GM18511 (cell line): ENCODE data around the gene DALRD3.

Experiments used
- ATAC-seq: cut with Tn5 transposase; IDR thresholded peaks from one replicate; pipeline ENCODE4 v1.9.1; 2021; ENCODE audit warnings: mild to moderate bottlenecking, moderate library complexity; ENCODE audit not compliant: unreplicated experiment

DALRD3 gene

GRCh38 chr3:49006408-49007067, 11.8 kb downstream of the DALRD3 start:
- ATAC-seq: peak; percentile 11

GRCh38 chr3:49005998-49006397, 12.4 kb downstream of the DALRD3 start:
- ATAC-seq: no peak

- no peak for ATAC-seq
Measured at GRCh38 chr3:49005303-49005680, 13.1 kb downstream of the DALRD3 start.

- ATAC-seq: no peak
Measured at GRCh38 chr3:49004352-49005302, 13.8 kb downstream of the DALRD3 start.

GRCh38 chr3:49001155-49001554, 17.2 kb downstream of the DALRD3 start:
- ATAC-seq: no peak

DNA sequence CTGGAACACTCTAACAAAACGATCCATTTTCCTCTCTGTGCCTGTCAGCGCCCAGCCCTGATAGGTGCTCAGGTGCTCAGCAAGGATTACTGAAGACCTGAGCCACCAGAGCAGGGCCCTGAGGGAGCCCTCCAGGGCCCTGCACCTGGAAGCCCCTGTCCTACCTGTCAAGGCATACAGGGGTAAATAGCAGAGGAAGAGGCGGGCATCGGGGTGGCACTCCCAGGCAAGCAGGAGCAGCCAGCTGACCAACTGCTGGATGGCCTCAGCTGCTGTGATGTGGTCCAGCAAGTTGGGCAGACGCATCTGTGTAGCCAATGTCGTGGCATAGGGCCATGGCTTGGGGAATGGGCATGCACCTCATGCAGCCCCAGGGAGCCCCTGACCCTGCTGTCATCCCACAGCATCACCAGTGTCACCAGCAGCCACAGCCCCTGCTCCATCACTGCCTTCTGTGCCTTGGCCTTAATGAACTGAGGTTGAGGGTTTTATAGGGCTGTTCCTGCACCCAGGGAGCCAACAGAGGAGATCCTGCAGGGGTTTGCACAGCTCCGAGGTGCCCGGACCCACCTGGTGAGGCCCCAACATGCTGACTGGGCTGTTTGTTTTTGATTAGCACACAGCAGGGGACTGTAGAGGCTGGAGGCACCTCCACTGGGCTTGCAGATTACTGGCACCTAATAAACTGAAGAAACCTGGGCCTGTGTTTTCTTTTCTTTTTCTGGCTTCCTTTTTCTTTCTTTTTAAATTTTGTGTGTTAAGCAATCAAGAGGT, 19.1 kb downstream of the DALRD3 start:
- no peak for ATAC-seq

- no peak for ATAC-seq
Measured at GRCh38 chr3:48997714-48998637, 20.4 kb downstream of the DALRD3 start.

DNA sequence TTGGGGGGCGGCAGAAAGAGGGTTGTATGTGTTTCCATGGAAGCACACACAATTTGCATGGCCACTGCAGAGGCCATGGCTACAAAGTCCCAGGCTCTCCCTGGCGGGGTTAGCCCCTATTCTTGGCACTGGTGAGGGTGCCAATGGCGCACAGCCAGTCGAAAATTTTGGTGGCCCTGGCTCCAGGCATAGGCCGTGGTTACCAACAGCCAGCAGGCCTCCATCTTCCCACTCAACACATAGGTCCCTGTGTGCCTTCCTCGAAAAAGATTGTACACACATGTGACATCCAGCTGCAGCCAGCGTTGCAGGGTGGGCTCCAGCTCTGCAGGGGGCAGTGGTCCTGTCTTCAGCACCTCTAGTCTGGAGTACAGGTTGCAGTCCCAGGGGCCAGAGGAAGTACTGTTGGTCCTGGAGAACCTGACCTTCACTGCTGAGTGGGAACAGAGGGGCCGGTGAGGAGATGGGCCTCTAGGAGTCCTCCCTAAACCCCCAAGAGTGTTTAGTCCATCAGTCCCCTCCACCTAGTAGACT, 21.2 kb downstream of the DALRD3 start:
- no peak for ATAC-seq

GRCh38 chr3:48996640-48997039, 21.7 kb downstream of the DALRD3 start:
- no peak for ATAC-seq

DNA sequence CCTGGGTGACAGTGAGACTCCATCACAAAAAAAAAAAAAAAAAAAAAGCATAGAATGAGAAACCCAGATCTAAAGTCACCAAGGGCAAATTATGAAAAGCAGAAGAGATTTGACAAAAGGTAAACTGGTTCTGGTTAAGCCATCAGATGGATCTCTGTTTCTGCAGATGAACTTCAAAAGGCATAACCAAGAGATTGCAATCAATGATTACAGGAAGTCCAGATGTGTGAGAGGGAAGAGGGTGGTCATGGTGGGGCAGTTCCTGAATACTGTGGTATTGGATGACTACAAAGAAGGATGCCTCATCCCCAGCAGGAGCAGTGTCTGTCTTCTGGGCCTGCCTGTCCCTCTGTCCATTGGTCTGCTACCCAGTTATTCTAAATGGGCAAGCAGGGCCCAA, 24.5 kb downstream of the DALRD3 start:
- no peak for ATAC-seq

DNA sequence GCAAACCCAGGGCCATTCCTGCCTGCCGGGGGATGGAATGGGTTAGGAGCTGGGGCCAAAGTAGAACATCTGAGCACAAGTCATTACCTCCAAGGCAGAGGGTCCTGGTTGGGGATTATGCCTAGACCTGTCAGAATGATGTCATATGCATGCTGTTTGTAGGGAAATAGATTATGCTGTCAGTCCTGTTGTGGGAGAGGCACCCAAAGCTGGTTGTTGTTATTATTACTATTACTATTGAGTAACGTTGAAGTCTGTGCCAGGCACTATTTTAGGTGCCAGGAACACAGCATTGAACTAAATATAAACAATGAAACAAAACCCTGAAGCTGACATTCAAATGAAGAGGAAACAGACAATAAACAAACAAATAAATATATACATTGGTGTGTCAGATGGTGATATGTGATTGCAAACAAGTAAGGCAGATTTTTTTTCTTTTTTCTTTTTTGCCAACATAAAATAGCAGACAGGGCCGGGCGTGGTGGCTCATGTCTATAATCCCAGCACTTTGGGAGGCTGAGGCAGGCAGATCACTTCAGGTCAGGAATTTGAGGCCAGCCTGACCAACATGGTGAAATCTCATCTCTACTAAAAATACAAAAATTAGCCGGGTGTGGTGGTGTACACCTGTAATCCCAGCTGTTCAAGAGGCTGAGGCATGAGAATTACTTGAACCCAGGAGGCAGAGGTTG, 26.4 kb downstream of the DALRD3 start:
- no peak for ATAC-seq

- no peak for ATAC-seq
Measured at GRCh38 chr3:48990636-48991469, 27.5 kb downstream of the DALRD3 start.

GRCh38 chr3:48989796-48990635, 28.4 kb downstream of the DALRD3 start, which contains the start of gene P4HTM:
TSS of gene P4HTM (plus strand) at chr3:48990241. CDS start at chr3:48990257, 16 bp downstream.
- peak; percentile 71 for ATAC-seq

DNA sequence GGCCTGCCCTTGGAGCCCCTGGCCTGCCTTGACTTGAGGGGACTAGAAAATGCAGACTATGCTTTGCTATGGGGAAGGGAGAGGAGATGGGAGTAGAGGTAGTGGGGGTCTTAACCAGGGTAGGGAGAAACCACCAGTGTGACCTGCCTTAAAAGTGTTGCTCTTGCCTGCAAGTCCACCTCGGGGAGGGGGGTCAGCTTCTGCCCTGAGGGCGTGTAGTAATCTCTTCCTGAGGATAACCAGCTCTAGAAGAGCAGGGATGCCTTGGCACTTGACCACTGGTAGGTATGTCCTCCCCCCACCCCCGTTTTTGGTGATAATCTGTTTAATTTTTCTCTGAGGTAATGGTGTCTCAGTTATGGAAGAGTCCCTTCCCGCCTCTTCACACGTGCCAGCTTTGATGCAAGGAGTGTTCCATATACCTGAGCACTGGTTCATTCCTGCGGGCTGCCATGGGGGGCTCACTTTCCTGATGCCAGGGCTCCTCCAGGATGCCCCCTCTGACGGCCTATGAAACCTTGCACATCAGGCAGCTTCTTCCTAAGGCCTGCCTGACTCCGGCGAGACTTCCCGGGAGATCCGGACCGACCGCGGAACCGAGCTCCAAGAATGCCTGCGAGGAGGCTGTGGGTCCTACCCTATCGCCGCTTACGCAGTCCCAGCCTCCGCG, 29.1 kb downstream of the DALRD3 start:
- ATAC-seq: peak; percentile 7

GRCh38 chr3:48985831-48986376, 32.5 kb downstream of the DALRD3 start:
- no peak for ATAC-seq

DNA sequence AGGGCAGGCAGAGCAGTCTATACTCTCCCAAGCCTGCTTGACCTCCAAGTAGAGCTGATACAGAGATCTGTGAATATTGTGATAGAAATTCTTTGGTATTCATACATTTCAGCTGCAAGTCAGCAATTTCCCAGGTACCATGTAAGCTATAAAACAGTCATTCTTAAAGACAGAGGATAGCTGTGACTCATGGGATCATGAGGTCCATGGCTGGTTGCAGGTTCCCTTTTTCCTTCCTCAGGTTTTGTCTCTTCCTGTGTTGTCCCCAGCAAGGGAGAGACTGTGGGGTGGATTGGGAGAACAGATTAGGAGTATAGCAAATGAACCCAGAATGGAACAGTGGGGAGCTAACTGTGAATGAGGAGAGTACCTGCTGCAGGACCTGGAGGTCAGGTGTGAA, 33.7 kb downstream of the DALRD3 start:
- no peak for ATAC-seq

DNA sequence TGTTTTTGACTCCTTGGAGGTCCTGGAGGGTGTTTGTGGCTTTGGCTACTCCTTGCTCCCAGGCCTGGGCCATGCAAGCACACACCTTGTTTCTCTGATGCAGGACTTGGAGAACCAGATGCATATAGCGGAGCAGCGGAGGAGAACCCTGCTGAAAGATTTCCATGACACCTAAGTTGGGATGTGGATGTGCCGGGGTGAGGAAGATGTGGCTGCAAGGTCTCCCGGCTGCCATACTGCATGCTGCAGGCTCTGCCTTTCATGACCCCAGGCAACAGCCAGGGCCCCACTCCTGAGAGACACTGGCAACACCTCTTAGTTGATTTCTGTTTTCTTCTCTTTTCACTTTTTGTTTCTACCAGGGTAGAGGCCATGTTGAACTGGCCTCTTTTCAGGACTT, 35.3 kb downstream of the DALRD3 start:
- no peak for ATAC-seq
